HepG2 (cell line): ENCODE results near the gene KCNK7. TPM values are rescaled to one million over a fixed set of nuclear protein-coding genes. Genes with fewer than 3 reads are reported as not detected.

ENCODE experiments used
- ATAC-seq: fragments of 200-7000 bp; cut with Tn5 transposase; 3 replicates; pipeline ENCODE4 v1.9.1; 2020; ENCODE audit warnings: mild to moderate bottlenecking, moderate library complexity
- BruUV-seq: library from RNA; stranded (reverse); fragments of 400-500 nt; replicated peaks from 2 replicates; lab custom pipeline; 2021; lab: Mats Ljungman, UMichigan
- CTCF ChIA-PET: fragments of 300-600 bp; formaldehyde crosslinking; extraction: SDS; loops from one replicate; lab custom pipeline; 2021; ENCODE audit warnings: low total read pairs, inconsistent platforms, low intra/inter-chr PET ratio; lab: Yijun Ruan, JAX
- POLR2A ChIA-PET: fragments of 350-600 bp; sonication (Branson Sonifier 250); formaldehyde crosslinking; loops from one replicate; lab custom pipeline; 2020; ENCODE audit warnings: antibody characterized with exemption, inconsistent platforms; lab: Yijun Ruan, JAX
- DNase-seq: peaks from one replicate; pipeline ENCODE4 v3.0.0-alpha.2; 2015; ENCODE audit warnings: low spot score
- FAIRE-seq: peaks from 3 replicates; lab custom pipeline; 2011; peaks lifted over from hg19 to GRCh38; lab: Jason Lieb, UNC
- H2AFZ ChIP-seq: one replicate; pipeline ENCODE4 v1.6.1; 2011; ENCODE audit warnings: low read length, inconsistent platforms
- H3K27ac ChIP-seq: fragments of 300-600 bp; 3 replicates; pipeline ENCODE4 v1.8.0; 2011; ENCODE audit warnings: mixed run types, mild to moderate bottlenecking, mixed read lengths, low read length, inconsistent platforms; ENCODE audit not compliant: insufficient read depth; ENCODE audit errors: extremely low read length
- H3K27me3 ChIP-seq, 2 experiments: fragments of 200-600 bp in 1 of 2; 2 replicates in 1 of 2; 3 replicates in 1 of 2; pipeline versions ENCODE4 v1.6.0 to v1.8.0; 2011; ENCODE audit warnings: low read length in 2 of 2, mild to moderate bottlenecking in 2 of 2, moderate library complexity in 2 of 2, inconsistent platforms in 1 of 2; ENCODE audit not compliant: insufficient read depth in 2 of 2, control insufficient read depth in 1 of 2
- H3K36me3 ChIP-seq, 2 experiments: fragments of 200-600 bp in 1 of 2; replicated peaks in 1 of 2; 2 replicates in 1 of 2; 3 replicates in 1 of 2; pipeline versions ENCODE4 v1.5.1 to v1.8.0; 2011; ENCODE audit warnings: low read length in 2 of 2, inconsistent platforms in 1 of 2; ENCODE audit not compliant: insufficient read depth in 2 of 2, control insufficient read depth in 1 of 2
- H3K4me1 ChIP-seq: 2 replicates; pipeline ENCODE4 v1.5.1; 2012; ENCODE audit warnings: low read length, inconsistent platforms; ENCODE audit not compliant: insufficient read depth
- H3K4me2 ChIP-seq: 2 replicates; pipeline ENCODE4 v1.6.0; 2011; ENCODE audit warnings: low read depth, low read length, inconsistent platforms
- H3K4me3 ChIP-seq, 3 experiments: fragments of 200-600 bp in 1 of 3; sonication (generic), shearing (Covaris generic) in 1 of 3; replicated peaks in 1 of 3; 2 replicates each; pipeline ENCODE4 v1.5.1; 2011 to 2016; ENCODE audit warnings: low read length in 3 of 3, inconsistent platforms in 2 of 3, low read depth in 2 of 3, mild to moderate bottlenecking in 2 of 3, control low read depth in 1 of 3, mixed read lengths in 1 of 3; ENCODE audit not compliant: insufficient read depth in 1 of 3
- H3K79me2 ChIP-seq: one replicate; pipeline ENCODE4 v1.6.1; 2011; ENCODE audit warnings: low read length, inconsistent platforms; ENCODE audit not compliant: insufficient read depth
- H3K9ac ChIP-seq: 2 replicates; pipeline ENCODE4 v1.6.0; 2011; ENCODE audit warnings: mild to moderate bottlenecking, low read depth, low read length, inconsistent platforms; ENCODE audit not compliant: insufficient read depth
- H3K9me3 ChIP-seq: 2 replicates; pipeline ENCODE4 v1.5.1; 2012; ENCODE audit warnings: mild to moderate bottlenecking, low read length
- H4K20me1 ChIP-seq: 2 replicates; pipeline ENCODE4 v1.6.0; 2011; ENCODE audit warnings: inconsistent platforms, mild to moderate bottlenecking, low read length, moderate library complexity; ENCODE audit not compliant: insufficient read depth
- AHR ChIP-seq: IDR thresholded peaks from 2 replicates; pipeline ENCODE4 v1.6.1; 2018; ENCODE audit warnings: missing genetic modification reagents, missing compliant biosample characterization
- CCAR2 ChIP-seq: fragments of 200-400 bp; formaldehyde crosslinking; optimal IDR thresholded peaks from 2 replicates; pipeline ENCODE3; 2018; ENCODE audit warnings: low read depth, mild to moderate bottlenecking, low read length, moderate library complexity
- CEBPB ChIP-seq: IDR thresholded peaks from 2 replicates; pipeline ENCODE4 v1.6.1; 2011; ENCODE audit warnings: low read depth, low read length, improper control_type of control experiment, borderline replicate concordance
- DMAP1 ChIP-seq: IDR thresholded peaks from 2 replicates; pipeline ENCODE4 v1.6.1; 2016
- ELF1 ChIP-seq: sonication (generic); formaldehyde crosslinking; IDR thresholded peaks from 2 replicates; pipeline ENCODE4 v1.4.0; 2020; ENCODE audit warnings: missing genetic modification reagents
- FOXA1 ChIP-seq, 2 experiments: fragments of 450-650 bp in 1 of 2; sonication (generic) in 1 of 2; formaldehyde crosslinking in 1 of 2; IDR thresholded peaks; 2 replicates each; pipeline versions ENCODE4 v1.4.0 to v1.6.1; 2016 to 2020; ENCODE audit warnings: missing genetic modification reagents in 1 of 2
- HOMEZ ChIP-seq: IDR thresholded peaks from 2 replicates; pipeline ENCODE4 v1.6.1; 2016; ENCODE audit warnings: low read depth
- LBX2 ChIP-seq: sonication (generic); formaldehyde crosslinking; IDR thresholded peaks from 2 replicates; pipeline ENCODE4 v1.5.0; 2020; ENCODE audit warnings: missing genetic modification reagents, mild to moderate bottlenecking, borderline replicate concordance
- MXD3 ChIP-seq: IDR thresholded peaks from 2 replicates; pipeline ENCODE4 v1.6.1; 2016; ENCODE audit warnings: mild to moderate bottlenecking, missing biosample characterization, missing genetic modification reagents
- PHF8 ChIP-seq: sonication (generic); formaldehyde crosslinking; IDR thresholded peaks from 2 replicates; pipeline ENCODE4 v1.5.0; 2020; ENCODE audit warnings: missing genetic modification reagents
- RBFOX2 ChIP-seq: fragments of 200-400 bp; formaldehyde crosslinking; IDR thresholded peaks from 2 replicates; pipeline ENCODE4 v1.6.1; 2017; ENCODE audit warnings: low read depth, mild to moderate bottlenecking, low read length
- REL ChIP-seq: sonication (generic); formaldehyde crosslinking; conservative IDR thresholded peaks from 2 replicates; pipeline ENCODE4 v1.8.0; 2022; ENCODE audit warnings: mild to moderate bottlenecking, missing genetic modification reagents, moderate library complexity
- THAP9 ChIP-seq: sonication (generic); formaldehyde crosslinking; IDR thresholded peaks from 2 replicates; pipeline ENCODE4; 2020; ENCODE audit warnings: missing genetic modification reagents, mild to moderate bottlenecking, borderline replicate concordance
- ZFAT ChIP-seq: sonication (generic); formaldehyde crosslinking; conservative IDR thresholded peaks from 2 replicates; pipeline ENCODE4 v1.8.1; 2023; ENCODE audit warnings: missing genetic modification reagents, inconsistent platforms
- ZNF136 ChIP-seq: sonication (generic); formaldehyde crosslinking; IDR thresholded peaks from 2 replicates; pipeline ENCODE4 v1.8.1; 2022; ENCODE audit warnings: low read depth, mild to moderate bottlenecking, moderate library complexity, missing genetic modification reagents
- ZNF564 ChIP-seq: sonication (generic); formaldehyde crosslinking; IDR thresholded peaks from 2 replicates; pipeline ENCODE4 v1.8.1; 2023; ENCODE audit warnings: mild to moderate bottlenecking, missing genetic modification reagents
- ZNF83 ChIP-seq: sonication (generic); formaldehyde crosslinking; IDR thresholded peaks from 2 replicates; pipeline ENCODE4 v1.4.0; 2020; ENCODE audit warnings: missing genetic modification reagents, mild to moderate bottlenecking, borderline replicate concordance
- ZNF883 ChIP-seq: sonication (generic); formaldehyde crosslinking; IDR thresholded peaks from 2 replicates; pipeline ENCODE4 v1.5.1; 2020; ENCODE audit warnings: mild to moderate bottlenecking, missing genetic modification reagents; ENCODE audit errors: not compliant biosample characterization
- ZSCAN12 ChIP-seq: sonication (generic); formaldehyde crosslinking; IDR thresholded peaks from 2 replicates; pipeline ENCODE4 v1.9.0; 2021; ENCODE audit warnings: mild to moderate bottlenecking, missing genetic modification reagents
- WGBS: methylation state at CpG from one replicate; pipeline ENCODE4 v1.1.6; 2017; ENCODE audit warnings: low lambda C conversion rate; 5-methylcytosine and 5-hydroxymethylcytosine counted together
- in situ Hi-C: cut with HindIII; loops from 2 replicates; pipeline ENCODE4 v1.10.0; 2017; ENCODE audit warnings: low pct_unique_long_range_greater_than_20kb; ENCODE audit not compliant: extremely low pct_ligation_motif_present
- intact Hi-C: fragments of 100-400 bp; cut with micrococcal nuclease; formaldehyde crosslinking; loops from one replicate; pipeline ENCODE4 v1.10.0; 2022; ENCODE audit not compliant: unreplicated experiment
- polyA plus RNA-seq, 8 experiments: library from polyadenylated mRNA; depleted of rRNA in 3 of 8; stranded (reverse) in 7 of 8; unstranded in 1 of 8; fragments of >200 nt; fragmentation: Illumina TruSeq in 4 of 8; extraction: Trizol in 4 of 8; gene quantifications; 2 replicates each; pipeline versions ENCODE4 v1.2.1 to v1.2.3, GENCODE V29; 2011 to 2016; ENCODE audit warnings: low read depth in 4 of 8, missing spikeins in 1 of 8, mixed read lengths in 1 of 8; ENCODE audit not compliant: insufficient read depth in 1 of 8
- total RNA-seq, 5 experiments: library from RNA; depleted of rRNA; stranded (reverse); fragments of >200 nt; fragmentation: Illumina TruSeq; extraction: Trizol; gene quantifications; 2 replicates each; pipeline ENCODE4 v1.2.3, GENCODE V29; 2016; ENCODE audit warnings: low read depth in 1 of 5

KCNK7 gene
- total and polyA plus RNA-seq, 2 of the 13 experiments (the other 11 are each of a cell fraction or from before 2014, with no cell fraction given) = 0.11 TPM; not detected in 1

GRCh38 chr11:65578667-65579066 lies 16.9 kb downstream of the KCNK7 start:
- CTCF ChIA-PET = no interaction called here
- TF ChIP-seq LBX2 (CRISPR knock-in tag) = no peak
- no peak for TF ChIP-seq DMAP1
- no peak for TF ChIP-seq ELF1 (CRISPR knock-in tag)
- TF ChIP-seq CEBPB = no peak
- TF ChIP-seq ZNF883 (CRISPR knock-in tag) = no peak
- no peak for TF ChIP-seq MXD3 (CRISPR knock-in tag)
- no peak for TF ChIP-seq REL (CRISPR knock-in tag)
- no peak for TF ChIP-seq ZNF136
- TF ChIP-seq RBFOX2 = no peak
- no peak for TF ChIP-seq THAP9 (CRISPR knock-in tag)
- no peak for TF ChIP-seq CCAR2
- no peak for TF ChIP-seq ZNF83 (CRISPR knock-in tag)
- no peak for TF ChIP-seq ZNF564 (CRISPR knock-in tag)
- TF ChIP-seq FOXA1 (IDR thresholded peaks at IDR 0.05) = no peak
- no peak for TF ChIP-seq FOXA1 (CRISPR knock-in tag; IDR thresholded peaks at IDR 0.05)
- no peak for TF ChIP-seq HOMEZ
- no peak for TF ChIP-seq AHR
- no peak for TF ChIP-seq PHF8
- TF ChIP-seq ZFAT = no peak
- TF ChIP-seq ZSCAN12 (CRISPR knock-in tag) = no peak
- TF ChIP-seq, all 625 proteins: peak for 0
- Histone ChIP-seq H3K27ac (no peak overlapping the region), H3K36me3 (peaks cover 2 to 6% of the 10 kb centered on the region in 2 experiments; a peak in 2 of 5 replicates), H2AFZ (no peak overlapping the region), H3K4me3 (no peak overlapping the region), H3K4me2 (no peak overlapping the region), H3K9ac (no peak overlapping the region), H3K9me3 (no peaks in the 10 kb centered on the region), H3K27me3 (no peaks in the 10 kb centered on the region), H3K79me2 (peaks cover 1% of the 10 kb centered on the region), H4K20me1 (no peaks in the 10 kb centered on the region), H3K4me1 (peaks cover 50% of the 10 kb centered on the region)
- POLR2A ChIA-PET = no interaction called here
- in situ Hi-C loops = loop anchor here (5.0 kb wide), 1 partner anchor 34 kb away; the partner anchor contains the start of gene MAP3K11
- BruUV-seq = no TSS peak
- intact Hi-C loops = no loop called here
- DNase-seq (no peak), ATAC-seq (no peak), FAIRE-seq (no peak)
- 87% methylated on average over 3 of the region's 3 CpGs for WGBS
